ENCODE measurements around the gene CSF2RB.

GRCh38 chr22:36979016-36979910, 65.8 kb downstream of the CSF2RB start:
- TF ChIP-seq POLR2A (IDR thresholded peaks at IDR 0.05): no peak
- no peak for TF ChIP-seq EP300 (IDR thresholded peaks at IDR 0.05)
- no peak for TF ChIP-seq CTCF (IDR thresholded peaks at IDR 0.05)

Measured in suprapubic skin (tissue), 3 donors.